ENCODE results near the gene PMF1.

PMF1 gene

DNA sequence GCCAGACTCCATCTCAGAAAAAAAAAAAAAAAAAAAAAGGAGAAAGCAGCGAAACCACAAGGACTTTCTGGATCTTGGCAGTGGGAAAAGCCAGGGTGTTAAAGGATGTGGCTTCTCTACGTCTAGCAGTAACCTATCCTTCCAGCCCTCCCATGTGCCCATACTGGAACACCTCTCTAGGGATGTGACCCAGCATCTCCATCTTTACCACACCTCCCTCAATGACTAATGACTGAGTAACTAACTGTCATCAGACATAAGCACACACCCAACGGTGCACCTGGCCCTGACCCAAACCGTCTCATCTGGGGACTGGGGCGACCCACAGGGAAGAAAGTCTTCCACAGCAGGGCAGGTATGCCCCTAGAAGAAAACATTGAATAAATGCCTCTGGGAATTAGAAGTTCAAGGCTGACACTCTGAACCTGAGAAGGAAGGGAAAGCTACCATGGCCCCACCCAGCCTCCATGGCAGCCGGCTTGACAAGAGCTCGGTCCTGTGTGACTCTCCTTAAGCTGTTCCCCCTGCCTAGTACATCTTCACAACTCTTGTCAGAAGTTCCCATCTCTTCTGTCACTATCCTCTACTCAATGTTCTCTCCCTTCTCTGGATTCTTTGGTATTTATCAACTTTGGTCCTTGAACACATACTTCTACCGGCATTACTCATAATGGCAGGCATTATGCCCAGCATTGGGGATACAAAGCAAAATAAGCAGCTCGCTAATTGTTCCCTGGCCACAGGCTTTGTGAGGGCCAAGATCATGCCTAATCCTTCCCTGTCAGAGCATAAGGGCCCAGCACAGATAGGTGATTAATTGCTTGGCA is 49.9 kb downstream of the PMF1 start:
- no peak for DNase-seq (ENCODE audit: low read depth in 1 of 2, low spot score in 1 of 2)

DNA sequence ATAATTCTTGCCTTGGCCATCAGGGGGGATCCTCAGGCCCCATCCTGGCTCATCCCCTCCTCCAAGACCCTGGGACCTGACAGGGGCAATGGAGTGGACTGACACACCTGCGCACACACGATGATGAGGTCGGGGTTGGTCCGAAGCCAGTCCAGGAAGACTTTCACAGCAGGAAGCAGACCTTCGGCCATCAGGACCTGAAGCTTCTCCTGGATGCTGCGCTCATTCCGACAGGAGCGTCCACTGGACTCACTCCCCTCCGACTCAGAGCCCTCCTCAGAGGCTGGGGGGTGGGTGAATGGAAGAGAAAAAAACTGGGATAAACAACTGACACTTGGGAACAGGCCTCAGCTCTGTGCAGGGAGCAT is 50.5 kb downstream of the PMF1 start:
- DNase-seq (ENCODE audit: low read depth in 1 of 2, low spot score in 1 of 2): no peak

DNA sequence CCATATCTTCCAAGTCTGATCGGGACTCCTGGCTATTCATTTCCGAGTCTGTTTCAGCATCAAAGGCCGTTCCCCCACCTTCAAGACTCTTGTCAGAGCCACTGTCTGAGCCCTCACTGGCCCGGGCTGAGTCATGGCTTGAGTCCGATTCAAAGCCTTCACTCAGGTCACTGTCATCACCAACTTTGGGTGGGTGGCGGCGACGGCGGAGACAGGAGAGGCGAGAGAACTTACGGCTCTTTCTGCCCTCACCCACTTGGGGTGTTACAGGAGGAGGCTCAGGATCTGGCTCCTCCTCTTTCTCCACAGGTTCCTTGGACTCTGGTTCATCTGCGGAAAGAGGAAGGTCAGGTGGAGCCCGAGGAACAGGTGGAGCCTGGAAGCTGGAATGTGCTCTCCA is 53.2 kb downstream of the PMF1 start:
- DNase-seq (ENCODE audit: low read depth in 1 of 2, low spot score in 1 of 2): no peak

GRCh38 chr1:156268336-156268735 is 55.5 kb downstream of the PMF1 start:
- DNase-seq (ENCODE audit: low read depth in 1 of 2, low spot score in 1 of 2): no peak

- DNase-seq (ENCODE audit: low read depth in 1 of 2, low spot score in 1 of 2): no peak
Measured at GRCh38 chr1:156270314-156270713, 57.5 kb downstream of the PMF1 start.

DNA sequence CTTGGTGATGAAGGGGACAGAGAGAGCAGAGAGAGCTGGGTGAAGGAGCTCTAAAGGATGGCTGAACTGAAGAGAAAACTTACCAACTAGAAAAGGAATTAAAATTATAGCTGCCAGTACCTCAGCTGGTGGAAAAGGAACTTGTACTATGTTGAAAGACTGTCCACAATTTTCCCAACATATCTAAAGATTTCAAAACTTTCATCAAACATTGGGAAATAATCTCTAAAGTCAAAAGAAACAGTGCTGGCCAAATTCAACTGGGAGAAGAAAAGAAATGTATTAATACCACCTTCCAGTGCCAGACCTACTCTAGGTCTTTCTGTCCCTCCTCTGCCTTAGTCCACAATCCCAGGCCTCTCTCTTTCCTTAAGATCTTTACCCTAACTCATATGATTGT is 63.7 kb downstream of the PMF1 start:
- DNase-seq (ENCODE audit: low read depth in 1 of 2, low spot score in 1 of 2): no peak

DNA sequence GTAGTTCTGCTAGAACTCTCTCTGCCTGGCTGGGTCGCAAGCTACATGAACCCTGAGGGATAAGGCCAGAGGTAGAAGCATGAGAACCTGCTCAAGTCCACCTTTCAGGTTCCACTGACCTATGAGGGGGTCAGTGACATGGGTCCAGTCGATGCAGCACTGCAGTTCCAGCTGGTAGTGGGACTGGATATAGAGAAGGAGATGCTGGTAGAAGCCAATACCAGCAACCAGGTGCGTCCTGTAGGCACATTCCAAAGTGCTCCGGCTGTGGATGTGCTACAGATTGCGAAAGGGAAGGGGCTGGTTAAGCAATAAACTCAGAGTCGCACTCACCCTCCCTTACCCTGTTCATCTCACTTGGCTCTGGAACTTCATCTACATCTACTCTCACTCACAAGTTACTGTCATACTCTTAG is 64.2 kb downstream of the PMF1 start:
- no peak for DNase-seq (ENCODE audit: low read depth in 1 of 2, low spot score in 1 of 2)

DNA sequence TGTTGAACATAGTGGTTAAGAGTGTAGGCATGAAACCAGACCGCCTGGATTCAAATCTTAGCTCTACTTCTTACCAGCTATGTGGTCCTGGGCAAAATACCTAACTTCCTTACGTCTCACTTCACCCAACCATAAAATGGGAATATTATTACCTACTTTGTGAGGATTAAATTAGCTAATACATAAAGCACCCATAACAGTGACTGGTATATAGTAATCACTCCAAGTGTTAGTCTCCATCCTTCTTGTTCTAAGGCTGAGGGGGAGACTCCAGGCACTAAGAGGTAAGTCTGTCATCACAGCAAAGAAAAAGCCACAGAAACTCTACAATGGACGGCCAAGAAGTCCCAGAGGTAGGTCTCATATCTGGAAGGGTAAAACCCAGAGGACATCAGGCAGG is 67.0 kb downstream of the PMF1 start:
- no peak for DNase-seq (ENCODE audit: low read depth in 1 of 2, low spot score in 1 of 2)

DNA sequence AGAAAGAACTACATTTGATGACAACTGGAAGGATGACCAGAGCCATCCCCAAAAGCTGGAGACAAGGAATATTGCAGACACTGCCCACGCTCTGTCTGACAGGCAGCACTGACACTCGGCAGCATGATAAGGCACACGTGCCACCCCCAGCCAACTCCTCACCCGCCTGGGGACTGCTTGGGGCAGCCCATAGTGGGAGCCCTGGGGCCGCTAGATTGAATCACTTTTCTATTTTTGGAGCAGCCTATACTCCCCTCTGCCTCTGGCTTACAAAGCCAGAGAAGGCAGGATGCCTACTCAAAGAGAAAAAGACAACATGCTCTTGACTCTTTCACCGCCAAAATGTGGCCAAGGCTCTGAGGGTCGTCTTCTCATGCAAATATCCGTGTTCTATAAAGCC is 68.5 kb downstream of the PMF1 start:
- DNase-seq (ENCODE audit: low read depth in 1 of 2, low spot score in 1 of 2): peak in 1 of 2 donors; percentile 11

DNA sequence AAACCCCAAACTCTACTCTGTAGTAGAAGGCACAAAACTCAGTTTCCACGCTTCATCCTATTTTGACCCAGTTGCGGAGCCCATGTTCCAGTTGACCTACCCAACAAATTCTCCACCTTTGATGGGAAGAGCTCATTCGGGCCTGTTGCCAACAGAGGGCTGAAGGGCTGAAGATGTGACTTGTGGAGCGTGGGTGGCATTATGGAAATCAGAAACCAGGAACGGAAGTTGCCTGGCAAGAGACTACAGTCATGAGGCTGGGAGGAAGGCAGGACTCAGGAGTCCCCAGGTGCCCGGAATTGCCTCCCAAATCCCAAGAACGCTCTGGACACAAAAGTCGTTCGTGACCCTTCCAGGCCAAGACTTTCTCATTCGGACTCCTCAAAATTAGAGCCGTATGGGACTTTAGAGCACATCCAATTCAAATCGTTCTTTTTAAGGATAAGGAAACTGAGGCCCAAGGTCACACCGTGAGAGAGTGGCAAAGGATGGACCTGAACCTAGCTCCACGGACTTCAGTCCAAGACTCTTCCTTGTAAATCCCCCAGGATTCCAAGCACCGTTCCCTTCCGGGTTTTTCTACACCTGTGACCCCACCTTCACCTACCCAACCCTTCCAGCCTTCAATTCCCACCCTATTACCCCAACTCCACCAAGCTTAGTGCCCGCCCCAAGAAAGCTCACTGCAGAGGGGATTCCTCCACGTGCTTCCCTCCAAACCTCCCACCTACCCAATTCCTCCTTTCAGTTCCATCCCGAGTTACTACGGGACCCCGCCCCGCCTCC is 69.1 kb downstream of the PMF1 start:
- DNase-seq (ENCODE audit: low read depth in 1 of 2, low spot score in 1 of 2): no peak

- peak; percentile 86 to 90 for DNase-seq (ENCODE audit: low read depth in 1 of 2, low spot score in 1 of 2)
Measured at GRCh38 chr1:156282479-156283222, 69.8 kb downstream of the PMF1 start, which contains the start of gene SMG5. TSS of gene SMG5 (minus strand) at chr1:156282825. CDS start at chr1:156282680, 145 bp downstream.

DNA sequence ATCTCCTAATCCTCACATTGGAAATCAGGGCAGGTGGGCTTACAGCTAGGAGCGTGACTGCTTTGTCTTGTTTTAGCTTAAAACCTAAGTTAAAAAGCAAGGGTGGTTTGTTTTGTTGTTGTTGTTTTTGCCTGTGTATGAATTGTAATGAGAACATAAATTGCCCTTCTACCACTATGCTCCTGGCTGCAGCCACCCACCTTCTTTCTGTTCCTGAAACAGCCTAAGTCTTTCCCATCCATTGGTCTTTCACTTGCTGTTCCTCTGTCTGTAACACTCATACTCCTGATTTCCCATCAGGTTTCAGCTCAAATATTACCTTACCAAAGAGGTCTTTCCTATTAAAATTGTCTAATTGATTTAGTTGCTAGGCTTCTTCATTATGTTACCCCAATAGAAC is 70.7 kb downstream of the PMF1 start:
- DNase-seq (ENCODE audit: low read depth in 1 of 2, low spot score in 1 of 2): no peak

DNA sequence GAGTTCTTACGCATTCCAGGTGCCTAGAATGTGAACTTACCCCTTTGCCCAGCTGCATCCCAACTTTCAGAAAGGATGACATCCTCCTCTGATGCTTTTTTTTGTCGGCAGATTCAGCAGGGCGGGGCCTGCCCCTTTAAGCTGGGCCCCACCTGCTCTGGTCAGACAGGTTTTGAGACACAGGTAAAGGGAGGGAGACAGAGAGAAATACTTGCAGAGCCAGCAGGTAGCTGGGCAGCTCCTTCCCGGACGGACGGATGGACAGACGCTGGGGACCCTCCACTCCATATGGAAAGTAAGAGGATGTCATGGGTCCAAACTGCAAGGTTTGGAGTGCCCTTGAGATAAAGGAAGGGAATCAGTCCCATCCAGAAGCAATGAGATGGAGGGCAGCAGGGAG is 71.3 kb downstream of the PMF1 start, which contains the start of gene TMEM79:
TSS of gene TMEM79 (plus strand) at position 214 of the 400 bp plus-strand sequence. CDS start 902 bp downstream, outside the sequence.
- DNase-seq (ENCODE audit: low read depth in 1 of 2, low spot score in 1 of 2): no peak

- no peak for DNase-seq (ENCODE audit: low read depth in 1 of 2, low spot score in 1 of 2)
Measured at GRCh38 chr1:156284757-156285156, 72.0 kb downstream of the PMF1 start.

GRCh38 chr1:156285437-156285836 is 72.6 kb downstream of the PMF1 start:
- DNase-seq (ENCODE audit: low read depth in 1 of 2, low spot score in 1 of 2): no peak

- no peak for DNase-seq (ENCODE audit: low read depth in 1 of 2, low spot score in 1 of 2)
Measured at GRCh38 chr1:156286061-156286460, 73.3 kb downstream of the PMF1 start.

Measured in activated T-helper 1 cell treated with anti-CD3 and anti-CD28 coated beads, Interleukin-2, amount 50 U/mL, for 16 hours (primary cell).